Gastroesophageal sphincter (tissue), 4 donors: ENCODE data around the gene PRDM16. TPM values are rescaled to one million over a fixed set of nuclear protein-coding genes. Genes with fewer than 3 reads are reported as not detected.

ENCODE experiments used
- ATAC-seq: fragments of 150-250 bp; one replicate; pipeline ENCODE4 v1.9.1; 2016; ENCODE audit warnings: mild to moderate bottlenecking, moderate library complexity
- H3K27ac ChIP-seq, 4 donors: fragments of 200-600 bp; sonication (generic) in 3 of 4; 1 replicate in 3 of 4; 2 replicates in 1 of 4; pipeline ENCODE4 v1.5.1; 2016 to 2019
- H3K27me3 ChIP-seq: fragments of 200-600 bp; sonication (generic); one replicate; pipeline ENCODE4 v1.5.1; 2019
- H3K36me3 ChIP-seq, 2 donors: fragments of 200-600 bp; sonication (generic); one replicate each; pipeline ENCODE4 v1.5.1; 2019; ENCODE audit warnings: control low read depth in 1 of 2
- H3K4me1 ChIP-seq, 3 donors: fragments of 200-600 bp; sonication (generic); 1 replicate in 2 of 3; 2 replicates in 1 of 3; pipeline ENCODE4 v1.5.1; 2016 to 2019; ENCODE audit warnings: control low read depth in 2 of 3
- H3K4me3 ChIP-seq, 2 donors: fragments of 200-600 bp; sonication (generic); one replicate each; pipeline ENCODE4 v1.5.1; 2019; ENCODE audit warnings: mild to moderate bottlenecking in 1 of 2, moderate library complexity in 1 of 2
- H3K9me3 ChIP-seq, 3 donors: fragments of 200-600 bp; sonication (generic); one replicate each; pipeline ENCODE4 v1.5.1; 2017 to 2019; ENCODE audit warnings: control low read depth in 2 of 3
- CTCF ChIP-seq, 4 experiments: fragments of 200-600 bp in 2 of 4; fragments of 450-650 bp in 2 of 4; sonication (generic) in 1 of 4; IDR thresholded peaks; one replicate each; pipeline ENCODE4 v1.5.1; 2017 to 2019; ENCODE audit warnings: antibody characterized with exemption in 4 of 4, mild to moderate bottlenecking in 2 of 4, moderate library complexity in 2 of 4
- EP300 ChIP-seq: sonication (generic); formaldehyde crosslinking; IDR thresholded peaks from one replicate; pipeline ENCODE4 v1.6.1; 2017; ENCODE audit warnings: antibody characterized with exemption, mild to moderate bottlenecking
- POLR2A ChIP-seq, 2 donors: fragments of 450-650 bp; IDR thresholded peaks; one replicate each; pipeline ENCODE4 v1.6.1; 2017; ENCODE audit warnings: antibody characterized with exemption in 2 of 2, mild to moderate bottlenecking in 2 of 2, moderate library complexity in 1 of 2
- POLR2AphosphoS5 ChIP-seq: sonication (generic); formaldehyde crosslinking; IDR thresholded peaks from one replicate; pipeline ENCODE4 v1.6.1; 2017; ENCODE audit warnings: antibody characterized with exemption
- WGBS, 2 donors: methylation state at CpG; one replicate each; pipeline ENCODE4 v1.1.5; 2018; ENCODE audit warnings: low coverage in 1 of 2; 5-methylcytosine and 5-hydroxymethylcytosine counted together
- total RNA-seq, 4 donors: library from RNA; depleted of rRNA; stranded (reverse); fragments of >200 nt; gene quantifications; one replicate each; pipeline ENCODE4 v1.1.0, GENCODE V29; 2016

Gene PRDM16
- total RNA-seq, 4 donors from 2014 or later: 1.1 to 3.4 (median 1.6) TPM

- H3K4me1 ChIP-seq: peaks cover 0 to 82% (median 25%) of the 10 kb centered on the region in 3 donors
- peaks cover 13% of the 10 kb centered on the region for H3K27me3 ChIP-seq
- peak overlapping the region; percentile 81 to 98 (median 94) for H3K27ac ChIP-seq
- peak overlapping the region in 1 of 2 donors; percentile 41 for H3K4me3 ChIP-seq
- TF ChIP-seq POLR2A (IDR thresholded peaks at IDR 0.05) (peak; percentile 42 to 49), CTCF (IDR thresholded peaks at IDR 0.05) (peak in 1 of 4 experiments; percentile 7), POLR2AphosphoS5 (peak; percentile 98), EP300 (peak; percentile 36)
- peak; percentile 91 for ATAC-seq
- H3K36me3 ChIP-seq: no peaks in the 10 kb centered on the region
- H3K9me3 ChIP-seq: no peaks in the 10 kb centered on the region
- WGBS, 2 donors: 7 to 15% methylated on average over 10 to 13 of the region's 30 CpGs
Observed at GRCh38 chr1:3352299-3352951, 283.4 kb downstream of the PRDM16 start.

GRCh38 chr1:3352952-3353331 is 283.9 kb downstream of the PRDM16 start:
- no peak for TF ChIP-seq EP300
- TF ChIP-seq POLR2AphosphoS5: peak; percentile 58
- no peak for TF ChIP-seq POLR2A (IDR thresholded peaks at IDR 0.05)
- no peak for TF ChIP-seq CTCF (IDR thresholded peaks at IDR 0.05)
- H3K9me3 ChIP-seq: no peaks in the 10 kb centered on the region
- H3K36me3 ChIP-seq: no peaks in the 10 kb centered on the region
- H3K27me3 ChIP-seq: peaks cover 15% of the 10 kb centered on the region
- H3K27ac ChIP-seq: peak overlapping the region; percentile 81 to 98 (median 94)
- H3K4me1 ChIP-seq: peaks cover 0 to 78% (median 25%) of the 10 kb centered on the region in 3 donors
- 0% methylated on average over 7 of the region's 13 CpGs; no CpG with 5 or more reads in 1 of the 2 donors for WGBS, 2 donors
- peak overlapping the region in 1 of 2 donors; percentile 3 for H3K4me3 ChIP-seq
- ATAC-seq: peak; percentile 43

GRCh38 chr1:3353876-3354275 is 284.9 kb downstream of the PRDM16 start:
- H3K4me3 ChIP-seq: no peak overlapping the region
- H3K27me3 ChIP-seq: peaks cover 19% of the 10 kb centered on the region
- peak overlapping the region; percentile 81 to 98 (median 94) for H3K27ac ChIP-seq
- no peaks in the 10 kb centered on the region for H3K9me3 ChIP-seq
- 100% methylated on average over 1 of the region's 8 CpGs for WGBS, 2 donors
- TF ChIP-seq POLR2AphosphoS5: no peak
- TF ChIP-seq CTCF (IDR thresholded peaks at IDR 0.05): no peak
- no peak for TF ChIP-seq EP300
- no peak for TF ChIP-seq POLR2A (IDR thresholded peaks at IDR 0.05)
- ATAC-seq: no peak
- no peaks in the 10 kb centered on the region for H3K36me3 ChIP-seq
- peaks cover 0 to 69% (median 25%) of the 10 kb centered on the region in 3 donors for H3K4me1 ChIP-seq

- no peak for ATAC-seq
- TF ChIP-seq EP300 (no peak), POLR2AphosphoS5 (no peak), POLR2A (IDR thresholded peaks at IDR 0.05) (no peak), CTCF (IDR thresholded peaks at IDR 0.05) (no peak)
- Histone ChIP-seq H3K4me3 (no peak overlapping the region), H3K27me3 (peaks cover 25% of the 10 kb centered on the region), H3K36me3 (no peaks in the 10 kb centered on the region), H3K9me3 (no peaks in the 10 kb centered on the region), H3K4me1 (peaks cover 0 to 57% (median 24%) of the 10 kb centered on the region in 3 donors), H3K27ac (peak overlapping the region in 3 of 4 donors; percentile 47 to 98 (median 95))
- 80% methylated on average over 2 of the region's 8 CpGs; no CpG with 5 or more reads in 1 of the 2 donors for WGBS, 2 donors
Observed at GRCh38 chr1:3355089-3355488, 286.1 kb downstream of the PRDM16 start.
